A549 (cell line): ENCODE results near the gene TMEM108. TPM values are rescaled to one million over a fixed set of nuclear protein-coding genes. Genes with fewer than 3 reads are reported as not detected.

Experiments
- ATAC-seq, 2 experiments: fragments of 200-7000 bp in 1 of 2; fragments of >200 bp in 1 of 2; cut with Nextera tagmentation in 1 of 2; cut with Tn5 transposase in 1 of 2; 3 replicates each; pipeline versions ENCODE4 v1.8.0 to v1.9.1; 2018 to 2020; ENCODE audit warnings: mild to moderate bottlenecking in 1 of 2, moderate library complexity in 1 of 2
- CTCF ChIA-PET: fragments of 300-600 bp; sonication (Branson Sonifier 250); formaldehyde crosslinking; extraction: SDS; loops from one replicate; lab custom pipeline; 2021; ENCODE audit warnings: antibody characterized with exemption, inconsistent platforms; lab: Yijun Ruan, JAX
- POLR2A ChIA-PET: fragments of 350-600 bp; formaldehyde crosslinking; extraction: SDS; loops from one replicate; lab custom pipeline; 2021; ENCODE audit warnings: antibody characterized with exemption, inconsistent platforms; lab: Yijun Ruan, JAX
- DNase-seq, 2 experiments: peaks; one replicate each; pipeline versions ENCODE4 v3.0.0 to v3.0.0-alpha.2; 2011 to 2016; ENCODE audit warnings: low read depth in 1 of 2, low spot score in 1 of 2
- FAIRE-seq: peaks from 2 replicates; lab custom pipeline; 2011; peaks lifted over from hg19 to GRCh38; lab: Jason Lieb, UNC
- H3K27ac ChIP-seq, 2 experiments: fragments of >200 bp; sonication (Bioruptor Twin); formaldehyde crosslinking; 3 replicates each; pipeline ENCODE4 v1.5.1; 2016 to 2017
- H3K4me1 ChIP-seq: fragments of >200 bp; sonication (Bioruptor Twin); formaldehyde crosslinking; 3 replicates; pipeline ENCODE4 v1.6.1; 2016
- H3K4me2 ChIP-seq: fragments of >200 bp; sonication (Bioruptor Twin); formaldehyde crosslinking; 3 replicates; pipeline ENCODE4 v1.6.1; 2016
- H3K4me3 ChIP-seq: fragments of >200 bp; sonication (Bioruptor Twin); formaldehyde crosslinking; 3 replicates; pipeline ENCODE4 v1.5.1; 2016
- H3K9me3 ChIP-seq: fragments of >200 bp; sonication (Bioruptor Twin); formaldehyde crosslinking; 3 replicates; pipeline ENCODE4 v1.6.1; 2016
- CEBPB ChIP-seq, 2 experiments: fragments of >200 bp in 1 of 2; sonication (Bioruptor Twin) in 1 of 2; formaldehyde crosslinking in 1 of 2; IDR thresholded peaks; 2 replicates each; pipeline ENCODE4 v1.6.1; 2012 to 2016
- CHD4 ChIP-seq: fragments of 200-600 bp; sonication (generic); IDR thresholded peaks from 2 replicates; pipeline ENCODE4 v1.6.1; 2016; ENCODE audit warnings: antibody characterized with exemption, mild to moderate bottlenecking, borderline replicate concordance
- EHMT2 ChIP-seq: fragments of 200-600 bp; sonication (generic); IDR thresholded peaks from 2 replicates; pipeline ENCODE4 v1.6.1; 2016; ENCODE audit warnings: antibody characterized with exemption, low read depth, mild to moderate bottlenecking, moderate library complexity
- FOSL2 ChIP-seq, 2 experiments: fragments of 450-650 bp in 1 of 2; fragments of >200 bp in 1 of 2; sonication (Bioruptor Twin) in 1 of 2; formaldehyde crosslinking; IDR thresholded peaks; 2 replicates each; pipeline versions ENCODE4 v1.5.0 to v1.6.1; 2016 to 2020; ENCODE audit warnings: mild to moderate bottlenecking in 1 of 2, moderate library complexity in 1 of 2
- FOXS1 ChIP-seq: fragments of 250-450 bp; sonication (Bioruptor Pico); IDR thresholded peaks from 2 replicates; pipeline ENCODE4 v1.5.0; 2020; ENCODE audit warnings: mild to moderate bottlenecking, moderate library complexity
- GATA3 ChIP-seq: IDR thresholded peaks from 2 replicates; pipeline ENCODE4 v1.6.1; 2012; ENCODE audit warnings: borderline replicate concordance
- HOXA7 ChIP-seq: fragments of 250-450 bp; sonication (Bioruptor Pico); IDR thresholded peaks from 2 replicates; pipeline ENCODE4 v1.5.0; 2020; ENCODE audit warnings: mild to moderate bottlenecking, moderate library complexity
- POLR2AphosphoS2 ChIP-seq: conservative IDR thresholded peaks from 2 replicates; pipeline ENCODE4 v1.6.1; 2012; ENCODE audit warnings: low read length, improper control_type of control experiment, inconsistent platforms
- RARB ChIP-seq: fragments of 250-450 bp; sonication (Bioruptor Pico); IDR thresholded peaks from 2 replicates; pipeline ENCODE4 v1.8.0; 2021; ENCODE audit warnings: mild to moderate bottlenecking, moderate library complexity
- SREBF2 ChIP-seq: fragments of 450-650 bp; IDR thresholded peaks from 2 replicates; pipeline ENCODE4 v1.6.1; 2014; ENCODE audit warnings: mild to moderate bottlenecking, moderate library complexity
- ZNF302 ChIP-seq: fragments of 250-450 bp; sonication (Bioruptor Pico); IDR thresholded peaks from 2 replicates; pipeline ENCODE4 v1.9.0; 2021; ENCODE audit warnings: inconsistent platforms, mild to moderate bottlenecking, moderate library complexity
- WGBS: methylation state at CpG from one replicate; pipeline ENCODE4 v1.1.6; 2017; ENCODE audit errors: missing lambda C conversion rate; 5-methylcytosine and 5-hydroxymethylcytosine counted together
- polyA plus RNA-seq, 4 experiments: library from polyadenylated mRNA; depleted of rRNA in 3 of 4; stranded (reverse); fragments of >200 nt; fragmentation: RNase III in 1 of 4; extraction: RNeasy Plus Mini Kit Qiagen cat#74134 plus additional on column Dnase treatment in 1 of 4; gene quantifications; 2 replicates in 3 of 4; 3 replicates in 1 of 4; pipeline ENCODE4 v1.2.3, GENCODE V29; 2011 to 2017
- TF ChIP-seq, protein P1 (sequence below): fragments of 450-650 bp; IDR thresholded peaks from 2 replicates; pipeline ENCODE4 v1.6.1; 2014; ENCODE audit warnings: antibody characterized with exemption
- TF ChIP-seq, protein P2 (sequence below): IDR thresholded peaks from 2 replicates; pipeline ENCODE4 v1.6.1; 2012
- TF ChIP-seq, protein P3 (sequence below): fragments of >200 bp; sonication (Bioruptor Twin); formaldehyde crosslinking; IDR thresholded peaks from 3 replicates; pipeline ENCODE4 v1.6.1; 2016
- TF ChIP-seq, protein P4 (sequence below): IDR thresholded peaks from 2 replicates; pipeline ENCODE4 v1.6.1; 2012; ENCODE audit warnings: low read depth, borderline replicate concordance

The TMEM108 gene
- polyA plus RNA-seq, 2 of the 4 experiments (the other 2 are of a cell fraction) = not detected

DNA sequence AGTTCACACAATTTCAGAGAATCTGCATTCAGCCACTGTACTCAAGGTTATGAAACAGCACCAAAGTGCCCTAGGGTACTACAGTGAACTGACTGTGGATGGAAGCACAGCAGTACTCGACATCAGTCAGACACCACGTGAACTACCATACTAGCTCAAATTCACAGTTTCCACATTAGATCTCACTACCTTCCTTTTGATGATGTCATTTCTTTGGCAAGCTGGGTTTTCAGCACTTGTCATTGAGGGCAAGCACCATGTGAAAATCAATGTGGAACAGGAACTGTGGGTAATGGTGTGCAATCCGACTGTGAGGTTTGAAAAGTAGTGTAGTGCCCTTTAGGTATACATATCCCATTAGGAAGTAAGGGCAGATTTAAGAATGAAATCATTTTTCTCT lies 251.1 kb downstream of the TMEM108 start:
- TF ChIP-seq SREBF2 = no peak
- TF ChIP-seq RARB (CRISPR knock-in tag) = no peak
- TF ChIP-seq, protein P1, sequence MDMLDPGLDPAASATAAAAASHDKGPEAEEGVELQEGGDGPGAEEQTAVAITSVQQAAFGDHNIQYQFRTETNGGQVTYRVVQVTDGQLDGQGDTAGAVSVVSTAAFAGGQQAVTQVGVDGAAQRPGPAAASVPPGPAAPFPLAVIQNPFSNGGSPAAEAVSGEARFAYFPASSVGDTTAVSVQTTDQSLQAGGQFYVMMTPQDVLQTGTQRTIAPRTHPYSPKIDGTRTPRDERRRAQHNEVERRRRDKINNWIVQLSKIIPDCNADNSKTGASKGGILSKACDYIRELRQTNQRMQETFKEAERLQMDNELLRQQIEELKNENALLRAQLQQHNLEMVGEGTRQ = no peak
- no peak for TF ChIP-seq ZNF302 (CRISPR knock-in tag)
- Histone ChIP-seq H3K4me3 (no peak overlapping the region), H3K4me1 (no peaks in the 10 kb centered on the region), H3K4me2 (no peak overlapping the region), H3K27ac (no peak overlapping the region), H3K9me3 (no peaks in the 10 kb centered on the region)
- 0% methylated on average over 3 of the region's 3 CpGs for WGBS
- no peak for DNase-seq
- FAIRE-seq = no peak
- ChIA-PET CTCF (no interaction called here), POLR2A (no interaction called here)
- no peak for ATAC-seq

DNA sequence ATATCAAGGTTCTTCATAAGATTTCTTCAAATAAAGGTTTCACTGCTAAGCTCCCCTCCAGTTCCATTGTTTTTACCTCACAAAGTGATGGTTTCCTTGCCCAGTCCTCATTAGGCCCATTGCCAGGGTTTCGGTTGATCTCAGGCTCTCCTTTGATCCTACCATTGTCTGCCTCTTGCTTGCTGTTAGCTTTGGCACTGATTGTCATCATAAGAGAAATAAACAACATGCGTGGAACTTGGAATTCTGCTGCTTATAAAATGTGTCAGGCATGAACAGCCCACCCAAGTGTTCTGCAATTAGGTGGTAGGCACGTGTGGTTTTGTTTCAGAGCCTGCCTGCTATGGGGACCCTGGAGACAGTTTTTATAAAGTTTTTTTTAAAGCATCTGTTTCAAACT lies 254.1 kb downstream of the TMEM108 start:
- Histone ChIP-seq H3K27ac (no peak overlapping the region), H3K4me3 (no peak overlapping the region), H3K4me2 (no peak overlapping the region), H3K9me3 (no peaks in the 10 kb centered on the region), H3K4me1 (no peaks in the 10 kb centered on the region)
- POLR2A ChIA-PET = no interaction called here
- CTCF ChIA-PET = interaction anchor here (0.6 kb wide), 1 partner anchor 1347 kb away, joined by 3 read pairs; no protein-coding TSS in a partner anchor
- TF ChIP-seq, protein P2, sequence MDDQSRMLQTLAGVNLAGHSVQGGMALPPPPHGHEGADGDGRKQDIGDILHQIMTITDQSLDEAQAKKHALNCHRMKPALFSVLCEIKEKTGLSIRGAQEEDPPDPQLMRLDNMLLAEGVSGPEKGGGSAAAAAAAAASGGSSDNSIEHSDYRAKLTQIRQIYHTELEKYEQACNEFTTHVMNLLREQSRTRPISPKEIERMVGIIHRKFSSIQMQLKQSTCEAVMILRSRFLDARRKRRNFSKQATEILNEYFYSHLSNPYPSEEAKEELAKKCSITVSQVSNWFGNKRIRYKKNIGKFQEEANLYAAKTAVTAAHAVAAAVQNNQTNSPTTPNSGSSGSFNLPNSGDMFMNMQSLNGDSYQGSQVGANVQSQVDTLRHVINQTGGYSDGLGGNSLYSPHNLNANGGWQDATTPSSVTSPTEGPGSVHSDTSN = no peak
- no peak for TF ChIP-seq GATA3
- no peak for TF ChIP-seq FOXS1 (CRISPR knock-in tag)
- TF ChIP-seq POLR2AphosphoS2 = no peak
- TF ChIP-seq EHMT2 = no peak
- TF ChIP-seq, protein P3, sequence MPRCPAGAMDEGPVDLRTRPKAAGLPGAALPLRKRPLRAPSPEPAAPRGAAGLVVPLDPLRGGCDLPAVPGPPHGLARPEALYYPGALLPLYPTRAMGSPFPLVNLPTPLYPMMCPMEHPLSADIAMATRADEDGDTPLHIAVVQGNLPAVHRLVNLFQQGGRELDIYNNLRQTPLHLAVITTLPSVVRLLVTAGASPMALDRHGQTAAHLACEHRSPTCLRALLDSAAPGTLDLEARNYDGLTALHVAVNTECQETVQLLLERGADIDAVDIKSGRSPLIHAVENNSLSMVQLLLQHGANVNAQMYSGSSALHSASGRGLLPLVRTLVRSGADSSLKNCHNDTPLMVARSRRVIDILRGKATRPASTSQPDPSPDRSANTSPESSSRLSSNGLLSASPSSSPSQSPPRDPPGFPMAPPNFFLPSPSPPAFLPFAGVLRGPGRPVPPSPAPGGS = no peak
- no peak for TF ChIP-seq CHD4
- DNase-seq (no peak), FAIRE-seq (no peak), ATAC-seq (no peak)
- WGBS = 23% methylated on average over 3 of the region's 3 CpGs

DNA sequence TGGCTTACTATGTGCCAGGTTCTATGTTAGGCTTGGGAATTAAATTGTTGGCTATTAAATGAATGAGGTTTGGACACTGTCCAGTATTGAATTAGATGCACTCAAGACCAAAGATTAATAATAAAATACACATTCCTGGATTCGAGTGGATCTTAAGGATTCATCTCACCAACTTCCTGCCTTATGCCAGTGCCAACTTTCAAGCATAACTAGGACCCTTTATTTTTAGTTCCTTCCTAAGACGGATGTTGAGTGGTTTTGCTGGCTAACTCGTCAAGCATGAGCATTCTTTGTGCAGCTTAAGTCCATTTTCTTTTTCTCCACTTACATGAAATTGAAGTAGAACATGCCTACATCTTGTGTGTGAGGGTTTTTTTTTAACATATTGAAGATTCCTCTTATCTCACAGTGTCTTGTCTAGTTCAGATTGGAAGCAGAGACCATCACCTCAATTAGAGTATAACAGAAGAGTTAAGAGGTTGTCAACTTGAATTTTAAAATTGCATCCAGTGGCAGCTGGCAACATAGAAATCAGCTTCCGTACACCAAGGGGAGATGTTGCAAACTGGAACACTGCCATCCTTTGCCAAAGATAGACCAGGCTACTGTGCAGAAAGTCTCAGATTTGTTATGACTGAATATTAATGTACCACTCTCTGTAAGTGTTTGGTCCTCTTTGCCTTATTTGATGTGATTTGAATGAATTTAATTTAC lies 255.4 kb downstream of the TMEM108 start:
- ChIA-PET POLR2A (no interaction called here), CTCF (no interaction called here)
- no peak for ATAC-seq
- no peaks in the 10 kb centered on the region for H3K9me3 ChIP-seq
- no peak overlapping the region for H3K4me2 ChIP-seq
- H3K4me1 ChIP-seq = no peaks in the 10 kb centered on the region
- TF ChIP-seq, protein P4, sequence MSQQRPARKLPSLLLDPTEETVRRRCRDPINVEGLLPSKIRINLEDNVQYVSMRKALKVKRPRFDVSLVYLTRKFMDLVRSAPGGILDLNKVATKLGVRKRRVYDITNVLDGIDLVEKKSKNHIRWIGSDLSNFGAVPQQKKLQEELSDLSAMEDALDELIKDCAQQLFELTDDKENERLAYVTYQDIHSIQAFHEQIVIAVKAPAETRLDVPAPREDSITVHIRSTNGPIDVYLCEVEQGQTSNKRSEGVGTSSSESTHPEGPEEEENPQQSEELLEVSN = no peak
- TF ChIP-seq, protein P2 = no peak
- TF ChIP-seq HOXA7 (CRISPR knock-in tag) = no peak
- no peak overlapping the region for H3K27ac ChIP-seq
- 8% methylated on average over 4 of the region's 4 CpGs for WGBS
- DNase-seq = no peak
- FAIRE-seq = no peak
- no peak overlapping the region for H3K4me3 ChIP-seq

DNA sequence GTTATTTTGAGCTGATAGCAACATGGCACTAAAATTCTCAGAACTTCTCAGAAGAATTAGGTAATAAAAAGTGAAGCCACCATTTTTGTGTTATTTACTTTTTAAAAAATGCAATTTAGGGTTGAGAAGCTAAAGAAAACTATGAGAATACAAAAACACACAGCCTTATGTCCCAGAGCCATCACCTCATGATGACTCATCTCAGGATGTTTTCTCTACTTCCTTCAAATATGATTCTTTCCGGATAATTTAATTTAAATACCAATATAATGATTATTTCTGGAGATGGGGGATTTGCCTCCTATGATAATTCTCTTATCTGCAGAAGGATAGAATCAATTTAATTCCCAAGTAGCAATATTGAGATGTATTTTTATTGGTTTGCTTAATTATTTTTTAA lies 256.1 kb downstream of the TMEM108 start:
- CTCF ChIA-PET = no interaction called here

More for the DNA sequence above, 256.1 kb downstream of the TMEM108 start:
- TF ChIP-seq FOSL2 (IDR thresholded peaks at IDR 0.05) = no peak
- TF ChIP-seq FOSL2 (CRISPR knock-in tag; IDR thresholded peaks at IDR 0.05) = peak; percentile 25; the same call in 1 of the 2 replicates
- no peak for TF ChIP-seq CEBPB (IDR thresholded peaks at IDR 0.05)
- no peak overlapping the region for H3K4me3 ChIP-seq
- ATAC-seq = no peak
- no peaks in the 10 kb centered on the region for H3K9me3 ChIP-seq
- H3K4me2 ChIP-seq = no peak overlapping the region
- no peak for FAIRE-seq
- H3K27ac ChIP-seq = no peak overlapping the region
- no peaks in the 10 kb centered on the region for H3K4me1 ChIP-seq
- 30% methylated on average over 1 of the region's 1 CpG for WGBS
- no peak for DNase-seq
- POLR2A ChIA-PET = no interaction called here
